ENCODE results near the gene TBL1X.

DNA sequence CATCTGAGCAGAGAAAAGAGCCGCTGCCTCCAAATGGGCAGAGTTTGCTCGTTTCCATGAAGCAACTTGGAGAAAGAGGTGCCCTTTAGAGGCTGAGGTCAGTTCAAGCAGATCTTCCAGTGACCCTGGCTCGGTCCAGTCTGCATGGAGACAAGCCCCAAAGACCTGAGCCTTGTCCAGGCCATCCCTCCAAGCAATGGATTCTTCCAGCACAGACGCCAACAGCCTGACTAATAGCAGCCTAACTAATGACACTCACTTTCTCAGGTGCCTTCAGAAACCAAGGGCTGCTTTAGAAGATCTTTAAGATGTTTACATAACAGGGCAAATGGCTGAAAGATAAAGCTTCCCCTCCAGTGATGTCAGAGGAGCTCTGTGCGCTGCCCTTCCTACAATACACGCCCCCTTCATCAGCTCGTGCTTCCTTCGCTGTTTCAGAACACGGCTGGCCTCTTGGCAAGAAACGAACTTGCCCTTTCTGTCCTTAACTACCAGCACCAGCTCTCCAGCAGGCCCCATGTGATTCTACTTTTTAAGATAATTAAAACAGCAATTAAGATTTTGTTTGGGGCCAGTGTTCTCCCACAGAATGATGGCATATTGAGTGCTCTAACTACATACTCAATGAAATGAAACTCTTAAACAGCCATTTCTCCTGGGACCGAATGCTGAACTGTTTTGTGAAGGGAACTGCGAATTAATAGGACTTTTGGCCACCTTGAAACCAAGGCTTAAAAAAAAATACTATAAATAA is 181.8 kb downstream of the TBL1X start:
- TF ChIP-seq EP300 (IDR thresholded peaks at IDR 0.05) (no peak), POLR2A (IDR thresholded peaks at IDR 0.05; ENCODE audit: low read depth) (no peak), POLR2AphosphoS5 (IDR thresholded peaks at IDR 0.05) (peak in 1 of 2 donors; percentile 41)
- TF ChIP-seq, protein P1, sequence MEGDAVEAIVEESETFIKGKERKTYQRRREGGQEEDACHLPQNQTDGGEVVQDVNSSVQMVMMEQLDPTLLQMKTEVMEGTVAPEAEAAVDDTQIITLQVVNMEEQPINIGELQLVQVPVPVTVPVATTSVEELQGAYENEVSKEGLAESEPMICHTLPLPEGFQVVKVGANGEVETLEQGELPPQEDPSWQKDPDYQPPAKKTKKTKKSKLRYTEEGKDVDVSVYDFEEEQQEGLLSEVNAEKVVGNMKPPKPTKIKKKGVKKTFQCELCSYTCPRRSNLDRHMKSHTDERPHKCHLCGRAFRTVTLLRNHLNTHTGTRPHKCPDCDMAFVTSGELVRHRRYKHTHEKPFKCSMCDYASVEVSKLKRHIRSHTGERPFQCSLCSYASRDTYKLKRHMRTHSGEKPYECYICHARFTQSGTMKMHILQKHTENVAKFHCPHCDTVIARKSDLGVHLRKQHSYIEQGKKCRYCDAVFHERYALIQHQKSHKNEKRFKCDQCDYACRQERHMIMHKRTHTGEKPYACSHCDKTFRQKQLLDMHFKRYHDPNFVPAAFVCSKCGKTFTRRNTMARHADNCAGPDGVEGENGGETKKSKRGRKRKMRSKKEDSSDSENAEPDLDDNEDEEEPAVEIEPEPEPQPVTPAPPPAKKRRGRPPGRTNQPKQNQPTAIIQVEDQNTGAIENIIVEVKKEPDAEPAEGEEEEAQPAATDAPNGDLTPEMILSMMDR (IDR thresholded peaks at IDR 0.05), result no peak

All from esophagus muscularis mucosa (tissue), 4 donors.